HepG2 (cell line): ENCODE results near the gene ZNF221. TPM values are rescaled to one million over a fixed set of nuclear protein-coding genes. Genes with fewer than 3 reads are reported as not detected.
"Not testable (repeated sequence)": the region's sequence is repeated elsewhere in the genome, so short reads cannot be mapped to it uniquely, and the experiment has no call there.

Experiments
- ATAC-seq: fragments of 200-7000 bp; cut with Tn5 transposase; 3 replicates; pipeline ENCODE4 v1.9.1; 2020; ENCODE audit warnings: mild to moderate bottlenecking, moderate library complexity
- BruUV-seq: library from RNA; stranded (reverse); fragments of 400-500 nt; replicated peaks from 2 replicates; lab custom pipeline; 2021; lab: Mats Ljungman, UMichigan
- CTCF ChIA-PET: fragments of 300-600 bp; formaldehyde crosslinking; extraction: SDS; loops from one replicate; lab custom pipeline; 2021; ENCODE audit warnings: low total read pairs, inconsistent platforms, low intra/inter-chr PET ratio; lab: Yijun Ruan, JAX
- POLR2A ChIA-PET: fragments of 350-600 bp; sonication (Branson Sonifier 250); formaldehyde crosslinking; loops from one replicate; lab custom pipeline; 2020; ENCODE audit warnings: antibody characterized with exemption, inconsistent platforms; lab: Yijun Ruan, JAX
- DNase-seq: peaks from one replicate; pipeline ENCODE4 v3.0.0-alpha.2; 2015; ENCODE audit warnings: low spot score
- FAIRE-seq: peaks from 3 replicates; lab custom pipeline; 2011; peaks lifted over from hg19 to GRCh38; lab: Jason Lieb, UNC
- H2AFZ ChIP-seq: one replicate; pipeline ENCODE4 v1.6.1; 2011; ENCODE audit warnings: low read length, inconsistent platforms
- H3K27ac ChIP-seq: fragments of 300-600 bp; 3 replicates; pipeline ENCODE4 v1.8.0; 2011; ENCODE audit warnings: mixed run types, mild to moderate bottlenecking, mixed read lengths, low read length, inconsistent platforms; ENCODE audit not compliant: insufficient read depth; ENCODE audit errors: extremely low read length
- H3K27me3 ChIP-seq, 2 experiments: fragments of 200-600 bp in 1 of 2; 2 replicates in 1 of 2; 3 replicates in 1 of 2; pipeline versions ENCODE4 v1.6.0 to v1.8.0; 2011; ENCODE audit warnings: low read length in 2 of 2, mild to moderate bottlenecking in 2 of 2, moderate library complexity in 2 of 2, inconsistent platforms in 1 of 2; ENCODE audit not compliant: insufficient read depth in 2 of 2, control insufficient read depth in 1 of 2
- H3K36me3 ChIP-seq, 2 experiments: fragments of 200-600 bp in 1 of 2; replicated peaks in 1 of 2; 2 replicates in 1 of 2; 3 replicates in 1 of 2; pipeline versions ENCODE4 v1.5.1 to v1.8.0; 2011; ENCODE audit warnings: low read length in 2 of 2, inconsistent platforms in 1 of 2; ENCODE audit not compliant: insufficient read depth in 2 of 2, control insufficient read depth in 1 of 2
- H3K4me1 ChIP-seq: 2 replicates; pipeline ENCODE4 v1.5.1; 2012; ENCODE audit warnings: low read length, inconsistent platforms; ENCODE audit not compliant: insufficient read depth
- H3K4me2 ChIP-seq: 2 replicates; pipeline ENCODE4 v1.6.0; 2011; ENCODE audit warnings: low read depth, low read length, inconsistent platforms
- H3K4me3 ChIP-seq, 3 experiments: fragments of 200-600 bp in 1 of 3; sonication (generic), shearing (Covaris generic) in 1 of 3; replicated peaks in 1 of 3; 2 replicates each; pipeline ENCODE4 v1.5.1; 2011 to 2016; ENCODE audit warnings: low read length in 3 of 3, inconsistent platforms in 2 of 3, low read depth in 2 of 3, mild to moderate bottlenecking in 2 of 3, control low read depth in 1 of 3, mixed read lengths in 1 of 3; ENCODE audit not compliant: insufficient read depth in 1 of 3
- H3K79me2 ChIP-seq: one replicate; pipeline ENCODE4 v1.6.1; 2011; ENCODE audit warnings: low read length, inconsistent platforms; ENCODE audit not compliant: insufficient read depth
- H3K9ac ChIP-seq: 2 replicates; pipeline ENCODE4 v1.6.0; 2011; ENCODE audit warnings: mild to moderate bottlenecking, low read depth, low read length, inconsistent platforms; ENCODE audit not compliant: insufficient read depth
- H3K9me3 ChIP-seq: 2 replicates; pipeline ENCODE4 v1.5.1; 2012; ENCODE audit warnings: mild to moderate bottlenecking, low read length
- H4K20me1 ChIP-seq: 2 replicates; pipeline ENCODE4 v1.6.0; 2011; ENCODE audit warnings: inconsistent platforms, mild to moderate bottlenecking, low read length, moderate library complexity; ENCODE audit not compliant: insufficient read depth
- HCFC1 ChIP-seq: fragments of 150-350 bp; IDR thresholded peaks from 2 replicates; pipeline ENCODE4 v1.6.1; 2014; ENCODE audit warnings: low read depth, low read length
- WGBS: methylation state at CpG from one replicate; pipeline ENCODE4 v1.1.6; 2017; ENCODE audit warnings: low lambda C conversion rate; 5-methylcytosine and 5-hydroxymethylcytosine counted together
- in situ Hi-C: cut with HindIII; loops from 2 replicates; pipeline ENCODE4 v1.10.0; 2017; ENCODE audit warnings: low pct_unique_long_range_greater_than_20kb; ENCODE audit not compliant: extremely low pct_ligation_motif_present
- intact Hi-C: fragments of 100-400 bp; cut with micrococcal nuclease; formaldehyde crosslinking; loops from one replicate; pipeline ENCODE4 v1.10.0; 2022; ENCODE audit not compliant: unreplicated experiment
- polyA plus RNA-seq, 8 experiments: library from polyadenylated mRNA; depleted of rRNA in 3 of 8; stranded (reverse) in 7 of 8; unstranded in 1 of 8; fragments of >200 nt; fragmentation: Illumina TruSeq in 4 of 8; extraction: Trizol in 4 of 8; gene quantifications; 2 replicates each; pipeline versions ENCODE4 v1.2.1 to v1.2.3, GENCODE V29; 2011 to 2016; ENCODE audit warnings: low read depth in 4 of 8, missing spikeins in 1 of 8, mixed read lengths in 1 of 8; ENCODE audit not compliant: insufficient read depth in 1 of 8
- total RNA-seq, 5 experiments: library from RNA; depleted of rRNA; stranded (reverse); fragments of >200 nt; fragmentation: Illumina TruSeq; extraction: Trizol; gene quantifications; 2 replicates each; pipeline ENCODE4 v1.2.3, GENCODE V29; 2016; ENCODE audit warnings: low read depth in 1 of 5

ZNF221 gene
- total and polyA plus RNA-seq, 2 of the 13 experiments (the other 11 are each of a cell fraction or from before 2014, with no cell fraction given): 0.48 to 3.4 TPM

DNA sequence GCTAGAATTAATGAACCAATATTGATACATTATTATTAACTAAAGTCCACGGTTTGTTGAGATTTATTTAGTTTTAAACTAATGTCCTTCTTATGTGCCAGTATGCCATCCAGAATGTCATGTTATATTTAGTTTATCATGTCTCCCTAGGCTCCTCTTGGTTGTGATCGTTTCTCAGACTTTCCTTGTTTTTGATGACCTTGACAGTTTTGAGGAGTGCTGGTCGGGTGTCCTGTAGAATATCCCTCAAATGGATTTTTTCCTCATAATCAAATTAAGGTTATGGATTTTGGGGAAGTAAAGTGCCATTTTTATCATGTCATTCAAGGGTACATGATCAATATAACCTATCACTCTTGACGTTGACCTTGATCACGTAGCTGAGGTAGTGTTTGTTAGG is 9.8 kb upstream of the ZNF221 start (continued):
- TF ChIP-seq HCFC1: no peak

- H3K4me2 ChIP-seq, ATAC-seq, H3K79me2 ChIP-seq, H3K36me3 ChIP-seq, H3K4me1 ChIP-seq, H3K27me3 ChIP-seq, H3K4me3 ChIP-seq, FAIRE-seq, H4K20me1 ChIP-seq, H3K9ac ChIP-seq, BruUV-seq, DNase-seq, H2AFZ ChIP-seq, in situ Hi-C loops, intact Hi-C loops, CTCF ChIA-PET, H3K27ac ChIP-seq: not testable (repeated sequence)
- H3K9me3 ChIP-seq: peaks cover 37% of the 10 kb centered on the region
- POLR2A ChIA-PET: interaction anchor here (1.4 kb wide), 1 partner anchor 12 kb away, joined by 6 read pairs; the partner anchor contains the start of gene ZNF45
- 3% methylated on average over 1 of the region's 1 CpG for WGBS
Measured at GRCh38 chr19:43947412-43947811, 3.6 kb upstream of the ZNF221 start.

- H3K27ac ChIP-seq, H4K20me1 ChIP-seq, H3K9ac ChIP-seq, H3K27me3 ChIP-seq, FAIRE-seq, DNase-seq, H3K36me3 ChIP-seq, in situ Hi-C loops, H3K4me1 ChIP-seq, H3K4me2 ChIP-seq, H3K4me3 ChIP-seq, H3K79me2 ChIP-seq, CTCF ChIA-PET, BruUV-seq, H2AFZ ChIP-seq, POLR2A ChIA-PET, ATAC-seq: not testable (repeated sequence)
- WGBS: 46% methylated on average over 2 of the region's 2 CpGs
- intact Hi-C loops: loop anchor here (2.0 to 10.0 kb wide), 3 partner anchors 15 to 125 kb away; partner anchors contain the start of genes ZNF222, ZNF284 and ZNF45
- peaks cover 37% of the 10 kb centered on the region for H3K9me3 ChIP-seq
Measured at GRCh38 chr19:43949803-43950202, 1.2 kb upstream of the ZNF221 start.
